Measurements from ENCODE around the gene PER1. TPM values are rescaled to one million over a fixed set of nuclear protein-coding genes. Genes with fewer than 3 reads are reported as not detected.

Gene PER1
- total and polyA plus RNA-seq, 2 of the 8 experiments (the other 6 are each of a cell fraction or from before 2014, with no cell fraction given) = 9.6 to 38.0 TPM

DNA sequence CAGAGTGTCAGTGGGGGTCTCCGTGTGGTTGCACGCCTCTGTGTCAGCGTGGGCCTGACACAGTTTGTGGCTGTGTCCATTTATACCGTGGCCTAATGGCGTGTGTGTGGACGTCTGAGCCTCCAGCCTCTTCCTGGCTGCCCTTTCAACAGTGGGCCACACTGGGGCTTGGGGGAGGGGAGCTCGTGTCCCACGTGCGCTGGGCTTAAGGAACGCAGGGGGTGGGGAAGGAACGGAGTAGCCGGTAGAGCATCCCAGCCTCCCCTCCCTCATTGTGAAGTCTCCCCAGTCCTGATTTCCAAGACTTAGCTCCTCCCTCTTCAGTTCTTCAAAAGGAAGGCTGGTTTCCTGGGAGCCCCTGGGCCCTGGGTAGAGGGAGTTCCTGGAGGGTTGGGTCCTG, 18.8 kb downstream of the PER1 start:
- peak overlapping the region; percentile 70 for H3K14ac ChIP-seq (ENCODE audit: insufficient read length)
- DNase-seq (ENCODE audit: low read depth in 1 of 2, low spot score in 2 of 2) = peak in 1 of 2 experiments; percentile 67
- H3K79me2 ChIP-seq (ENCODE audit: control insufficient read depth in 1 of 2, insufficient read depth in 2 of 2, low read length in 2 of 2) = no peaks in the 10 kb centered on the region
- H2AK5ac ChIP-seq (ENCODE audit: low read depth, low read length) = peak overlapping the region; percentile 92; the same call in 1 of the 2 replicates
- H4K8ac ChIP-seq (ENCODE audit: extremely low read depth, insufficient read depth, low read length) = no peak overlapping the region; the same call in 1 of the 2 replicates
- H3K18ac ChIP-seq (ENCODE audit: extremely low read depth, low read length) = peak overlapping the region; percentile 79; the same call in 1 of the 2 replicates
- CTCF ChIA-PET (ENCODE audit: partially characterized antibody) = interaction anchor here (0.9 to 2.4 kb wide), 14 partner anchors 9 to 74 kb away, joined by 3 to 10 read pairs (median 4); partner anchors contain the start of genes ALOXE3 and HES7
- H3K27ac ChIP-seq (ENCODE audit: low read depth, low read length) = no peak overlapping the region
- H3K4me2 ChIP-seq (ENCODE audit: insufficient read depth in 1 of 2, low read depth in 2 of 2, low read length in 2 of 2) = peak overlapping the region; percentile 40 to 53
- H3K4ac ChIP-seq (replicated peaks; ENCODE audit: insufficient read length, low read depth, low read length) = peak overlapping the region; percentile 19
- peaks cover 7% of the 10 kb centered on the region for H3K23me2 ChIP-seq (ENCODE audit: low read depth, low read length)
- H4K20me1 ChIP-seq (replicated peaks in 1 of 2; ENCODE audit: control insufficient read depth in 1 of 2, insufficient read depth in 2 of 2, low read length in 2 of 2) = no peaks in the 10 kb centered on the region
- H3K9ac ChIP-seq (replicated peaks in 1 of 4; ENCODE audit: extremely low read depth in 1 of 4, low read depth in 3 of 4, low read length in 3 of 4) = no peak overlapping the region; a peak in 1 of 7 replicates
- no peak for FAIRE-seq
- H3K4me3 ChIP-seq (ENCODE audit: extremely low read depth in 1 of 4, insufficient read depth in 2 of 4, low read depth in 3 of 4, low read length in 4 of 4) = peak overlapping the region in 1 of 4 experiments; percentile 15; a peak in 1 of 8 replicates
- no peaks in the 10 kb centered on the region for H3K79me1 ChIP-seq (ENCODE audit: low read depth, low read length)
- peak overlapping the region; percentile 98 for H2BK20ac ChIP-seq (ENCODE audit: low read length)
- peak overlapping the region; percentile 97; the same call in 1 of the 2 replicates for H2BK12ac ChIP-seq (ENCODE audit: low read depth, low read length)
- H3K23ac ChIP-seq (ENCODE audit: insufficient read length) = no peak overlapping the region
- H3K4me1 ChIP-seq (replicated peaks in 1 of 4; ENCODE audit: control insufficient read depth in 3 of 4, insufficient read depth in 4 of 4, low read length in 3 of 4) = peaks cover 0 to 13% (median 9%) of the 10 kb centered on the region in 4 experiments; a peak in 6 of 7 replicates
- H4K91ac ChIP-seq (replicated peaks; ENCODE audit: insufficient read length, low read length) = peak overlapping the region; percentile 97
- peak overlapping the region; percentile 28 for H2AFZ ChIP-seq (ENCODE audit: low read length)
- peak overlapping the region; percentile 69 for H2BK120ac ChIP-seq (replicated peaks; ENCODE audit: low read depth, low read length)
- peak overlapping the region; percentile 91; the same call in 1 of the 2 replicates for H2BK5ac ChIP-seq (ENCODE audit: low read depth, low read length)
- peak overlapping the region; percentile 59 for H4K5ac ChIP-seq (ENCODE audit: insufficient read length, low read depth, low read length)
- H3K56ac ChIP-seq (replicated peaks; ENCODE audit: insufficient read length, low read depth, low read length) = no peak overlapping the region
- peaks cover 0 to 8% (median 4%) of the 10 kb centered on the region in 4 experiments; a peak in 6 of 7 replicates for H3K27me3 ChIP-seq (replicated peaks in 1 of 4; ENCODE audit: control insufficient read depth in 3 of 4, extremely low read depth in 1 of 4, insufficient read depth in 3 of 4, low read length in 3 of 4)
- H2BK15ac ChIP-seq (ENCODE audit: low read length) = peak overlapping the region; percentile 75; the same call in 1 of the 2 replicates
- WGBS, 2 experiments (ENCODE audit: extremely low coverage in 1 of 2, insufficient coverage in 1 of 2, insufficient read length in 1 of 2, insufficient replicate concordance in 2 of 2, low coverage in 1 of 2, low lambda C conversion rate in 2 of 2, missing lambda C conversion rate in 1 of 2) = 57% methylated on average over 12 of the region's 12 CpGs; no CpG with 5 or more reads in 1 of the 2 experiments
- POLR2A ChIA-PET (ENCODE audit: partially characterized antibody) = interaction anchor here (0.6 to 10.3 kb wide), 15 partner anchors 8 to 89 kb away, joined by 3 to 76 read pairs (median 5); partner anchors contain the start of genes BORCS6, HES7 and TMEM107
- H3K36me3 ChIP-seq (ENCODE audit: control insufficient read depth in 2 of 4, insufficient read depth in 4 of 4, low read length in 3 of 4) = no peaks in the 10 kb centered on the region
- no peaks in the 10 kb centered on the region for H3K9me3 ChIP-seq (ENCODE audit: insufficient read depth in 2 of 2, low read depth in 1 of 2, low read length in 1 of 2)
- TF ChIP-seq EGR1 (IDR thresholded peaks at IDR 0.05; ENCODE audit: borderline replicate concordance, low read depth, low read length) = peak; percentile 57; the same call in 1 of the 2 replicates
- TF ChIP-seq, protein P1, sequence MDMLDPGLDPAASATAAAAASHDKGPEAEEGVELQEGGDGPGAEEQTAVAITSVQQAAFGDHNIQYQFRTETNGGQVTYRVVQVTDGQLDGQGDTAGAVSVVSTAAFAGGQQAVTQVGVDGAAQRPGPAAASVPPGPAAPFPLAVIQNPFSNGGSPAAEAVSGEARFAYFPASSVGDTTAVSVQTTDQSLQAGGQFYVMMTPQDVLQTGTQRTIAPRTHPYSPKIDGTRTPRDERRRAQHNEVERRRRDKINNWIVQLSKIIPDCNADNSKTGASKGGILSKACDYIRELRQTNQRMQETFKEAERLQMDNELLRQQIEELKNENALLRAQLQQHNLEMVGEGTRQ (IDR thresholded peaks at IDR 0.05; ENCODE audit: low read length) = peak; percentile 48
- 0 out of 2 replicates have a peak, but pooled peaks have one; percentile 35 for TF ChIP-seq RBBP5 (IDR thresholded peaks at IDR 0.05; ENCODE audit: borderline replicate concordance, low read depth, low read length)
- TF ChIP-seq, protein P2, sequence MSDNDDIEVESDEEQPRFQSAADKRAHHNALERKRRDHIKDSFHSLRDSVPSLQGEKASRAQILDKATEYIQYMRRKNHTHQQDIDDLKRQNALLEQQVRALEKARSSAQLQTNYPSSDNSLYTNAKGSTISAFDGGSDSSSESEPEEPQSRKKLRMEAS (IDR thresholded peaks at IDR 0.05) = peak; percentile 95
- TF ChIP-seq YY1 (IDR thresholded peaks at IDR 0.05; ENCODE audit: low read depth, low read length) = no peak
- no peak for TF ChIP-seq EP300 (IDR thresholded peaks at IDR 0.05; ENCODE audit: borderline replicate concordance in 1 of 2, low read depth in 2 of 2, low read length in 2 of 2)
- TF ChIP-seq ASH2L (IDR thresholded peaks at IDR 0.05; ENCODE audit: low read length) = peak; percentile 69
- TF ChIP-seq ZNF274 (IDR thresholded peaks at IDR 0.05; ENCODE audit: borderline replicate concordance, extremely low read depth, low read length) = no peak
- TF ChIP-seq SP1 (IDR thresholded peaks at IDR 0.05; ENCODE audit: low read depth, low read length) = peak; percentile 27; the same call in 1 of the 2 replicates
- TF ChIP-seq HDAC2 (IDR thresholded peaks at IDR 0.05; ENCODE audit: borderline replicate concordance in 1 of 2, low read depth in 2 of 2, low read length in 2 of 2) = 0 out of 4 replicates have a peak, but pooled peaks have one; percentile 16 to 43

Measured in H1 (cell line).